CD4-positive, CD25-positive, alpha-beta regulatory T cell (primary cell): ENCODE data around the gene SRSF4. TPM values are rescaled to one million over a fixed set of nuclear protein-coding genes. Genes with fewer than 3 reads are reported as not detected.

Experiments
- ATAC-seq, 2 donors: fragments of 150-1000 bp; cut with Tn5 transposase; one replicate each; pipeline ENCODE4 v1.10.0; 2021; ENCODE audit warnings: low read depth in 2 of 2, moderate number of reproducible peaks in 2 of 2, moderate library complexity in 1 of 2
- DNase-seq, 3 donors: peaks; one replicate each; pipeline versions ENCODE4 v3.0.0 to v3.0.0-alpha.2; 2012 to 2022; ENCODE audit warnings: mixed read lengths in 1 of 3
- H3K27ac ChIP-seq: one replicate; pipeline ENCODE4 v1.7.0; 2013; ENCODE audit warnings: mild to moderate bottlenecking, low read length; ENCODE audit not compliant: insufficient read depth, poor library complexity, severe bottlenecking
- H3K27me3 ChIP-seq: one replicate; pipeline ENCODE4 v1.7.0; 2013; ENCODE audit warnings: low read length; ENCODE audit not compliant: control insufficient read depth, insufficient read depth
- H3K36me3 ChIP-seq: one replicate; pipeline ENCODE4 v1.7.0; 2013; ENCODE audit warnings: mild to moderate bottlenecking, low read length, moderate library complexity; ENCODE audit not compliant: control insufficient read depth, insufficient read depth
- H3K4me1 ChIP-seq: 2 replicates; pipeline ENCODE4 v1.7.0; 2013; ENCODE audit warnings: mild to moderate bottlenecking, low read length; ENCODE audit not compliant: insufficient read depth, control insufficient read depth, poor library complexity, severe bottlenecking
- H3K4me3 ChIP-seq: one replicate; pipeline ENCODE4 v1.7.0; 2013; ENCODE audit warnings: low read depth, mild to moderate bottlenecking, low read length, moderate library complexity
- H3K9me3 ChIP-seq, 2 experiments: 1 replicate in 1 of 2; 2 replicates in 1 of 2; pipeline ENCODE4 v1.7.0; 2013; ENCODE audit warnings: low read length in 2 of 2, mild to moderate bottlenecking in 1 of 2, moderate library complexity in 1 of 2; ENCODE audit not compliant: control insufficient read depth in 2 of 2
- H3K27ac Mint-ChIP-seq, 3 donors: one replicate each; pipeline ENCODE4 v1.8.0; 2020 to 2022; ENCODE audit warnings: mild to moderate bottlenecking in 3 of 3, mixed read lengths in 3 of 3, moderate library complexity in 2 of 3
- H3K27me3 Mint-ChIP-seq: one replicate; pipeline ENCODE4 v1.8.0; 2022; ENCODE audit warnings: mild to moderate bottlenecking, mixed read lengths
- H3K36me3 Mint-ChIP-seq: one replicate; pipeline ENCODE4 v1.8.0; 2020; ENCODE audit warnings: mixed read lengths
- H3K4me1 Mint-ChIP-seq, 4 donors: one replicate each; pipeline ENCODE4 v1.8.0; 2020 to 2022; ENCODE audit warnings: mixed read lengths in 4 of 4, mild to moderate bottlenecking in 1 of 4
- H3K4me3 Mint-ChIP-seq, 4 donors: one replicate each; pipeline ENCODE4 v1.8.0; 2020 to 2022; ENCODE audit warnings: mild to moderate bottlenecking in 4 of 4, mixed read lengths in 4 of 4, moderate library complexity in 3 of 4
- H3K9me3 Mint-ChIP-seq, 7 donors: one replicate each; pipeline ENCODE4 v1.8.0; 2020 to 2022; ENCODE audit warnings: mixed read lengths in 7 of 7, mild to moderate bottlenecking in 3 of 7, moderate library complexity in 2 of 7
- polyA plus RNA-seq, 4 donors: library from polyadenylated mRNA; unstranded; fragments of 300-500 nt; fragmentation: Illumina TruSeq; gene quantifications; one replicate each; pipeline ENCODE4 v1.2.3, GENCODE V29; 2021
- total RNA-seq: library from RNA; stranded (reverse); gene quantifications from one replicate; pipeline ENCODE4 v1.2.3, GENCODE V29; 2022

The SRSF4 gene
- total and polyA plus RNA-seq, 5 donors from 2014 or later, result 87.2 to 108 (median 94.0) TPM

DNA sequence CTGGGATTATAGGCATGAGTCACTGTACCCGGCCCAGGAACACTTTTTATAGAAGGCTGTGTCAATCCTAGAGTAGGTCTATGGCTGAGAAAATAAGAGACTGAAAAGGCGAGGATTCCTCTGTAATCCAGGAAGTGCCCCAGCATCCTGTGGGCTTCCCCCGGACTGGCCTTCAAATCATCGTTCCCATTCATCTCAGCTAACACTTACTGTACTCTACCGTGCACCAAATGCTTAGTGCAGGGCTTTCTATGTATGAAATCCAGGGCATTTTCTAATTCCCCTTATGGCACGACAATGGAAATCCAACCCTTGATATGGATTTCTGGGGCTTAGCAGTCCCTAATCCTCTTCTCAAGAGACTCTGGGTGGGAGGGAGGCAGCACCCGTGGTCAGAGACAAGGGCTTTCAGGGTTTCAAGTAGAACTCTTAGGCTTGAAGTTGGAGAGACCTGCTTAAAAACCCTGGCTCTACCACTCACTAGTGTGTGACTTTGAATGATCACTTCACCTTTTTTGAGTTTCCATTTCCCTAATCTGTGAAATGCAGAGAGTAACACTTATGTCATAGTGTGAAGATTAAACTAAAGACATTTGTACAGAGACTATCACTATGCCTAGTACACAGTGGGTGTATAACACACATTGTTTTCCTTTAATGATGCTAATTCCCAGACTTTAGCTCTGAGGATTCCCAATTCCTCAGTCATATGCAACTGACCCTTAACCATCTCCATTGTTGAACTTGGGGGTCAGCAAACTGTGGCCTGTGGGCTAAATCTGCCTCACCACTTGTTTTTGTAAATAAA, 28.8 kb upstream of the SRSF4 start:
- no peak overlapping the region for H3K27ac Mint-ChIP-seq
- no peak overlapping the region for H3K27ac ChIP-seq
- ATAC-seq (no peak), DNase-seq (no peak)
- no peaks in the 10 kb centered on the region for H3K27me3 Mint-ChIP-seq
- H3K4me1 Mint-ChIP-seq, result peaks cover 0 to 5% (median 0%) of the 10 kb centered on the region in 4 donors
- H3K36me3 Mint-ChIP-seq, result peaks cover 36% of the 10 kb centered on the region
- H3K9me3 ChIP-seq, result no peaks in the 10 kb centered on the region
- no peaks in the 10 kb centered on the region for H3K4me1 ChIP-seq
- H3K4me3 Mint-ChIP-seq, result no peak overlapping the region
- H3K36me3 ChIP-seq, result peaks cover 12% of the 10 kb centered on the region
- H3K27me3 ChIP-seq, result no peaks in the 10 kb centered on the region
- no peaks in the 10 kb centered on the region for H3K9me3 Mint-ChIP-seq
- H3K4me3 ChIP-seq, result no peak overlapping the region

DNA sequence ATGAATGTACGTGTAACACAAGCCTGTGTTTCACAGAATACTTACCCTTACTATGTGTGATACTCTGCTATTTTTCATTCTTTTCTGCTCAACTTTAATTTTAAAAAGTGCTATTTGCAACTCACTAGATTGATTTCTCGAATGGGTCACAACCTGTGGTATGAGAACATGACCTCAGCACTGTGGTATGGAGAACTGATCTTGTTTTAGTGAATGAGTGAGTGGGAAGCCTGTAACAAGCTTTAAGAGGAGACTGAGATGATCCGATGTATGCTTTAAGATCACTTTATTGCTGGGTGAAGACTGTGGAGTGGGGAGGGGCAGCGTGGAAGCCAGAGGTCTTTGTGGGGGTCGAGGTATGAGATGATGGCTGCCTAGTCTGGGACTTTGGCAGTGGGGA, 27.5 kb upstream of the SRSF4 start:
- Histone ChIP-seq H3K27me3 (no peaks in the 10 kb centered on the region), H3K27ac (no peak overlapping the region), H3K4me3 (no peak overlapping the region), H3K9me3 (no peaks in the 10 kb centered on the region), H3K4me1 (no peaks in the 10 kb centered on the region), H3K36me3 (peaks cover 16% of the 10 kb centered on the region)
- H3K36me3 Mint-ChIP-seq, result peaks cover 36% of the 10 kb centered on the region
- H3K4me3 Mint-ChIP-seq, result no peak overlapping the region
- no peaks in the 10 kb centered on the region for H3K27me3 Mint-ChIP-seq
- DNase-seq (no peak), ATAC-seq (no peak)
- peaks cover 0 to 5% (median 0%) of the 10 kb centered on the region in 4 donors for H3K4me1 Mint-ChIP-seq
- no peaks in the 10 kb centered on the region for H3K9me3 Mint-ChIP-seq
- H3K27ac Mint-ChIP-seq, result peak overlapping the region in 2 of 3 donors; percentile 17 to 73

DNA sequence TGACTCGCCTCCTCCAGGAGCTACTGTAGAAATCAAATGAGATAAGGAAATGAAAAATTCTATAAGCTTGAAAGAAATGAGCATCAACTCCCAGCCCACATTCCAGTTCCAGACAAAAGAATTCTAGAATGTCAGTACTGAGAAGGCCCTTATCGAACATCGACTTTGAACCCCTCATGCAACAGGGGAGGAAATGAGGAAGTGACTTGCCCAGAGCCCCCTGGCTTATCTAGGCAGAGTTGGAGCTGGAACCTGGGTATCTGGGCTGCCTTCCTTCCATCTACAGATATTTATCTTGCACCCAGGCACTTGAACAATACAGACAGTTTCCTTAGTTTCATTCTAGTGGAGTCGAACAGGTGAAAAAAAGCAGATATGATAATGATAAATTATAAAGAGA, 26.7 kb upstream of the SRSF4 start:
- Histone ChIP-seq H3K27ac (no peak overlapping the region), H3K36me3 (peaks cover 16% of the 10 kb centered on the region), H3K4me3 (no peak overlapping the region), H3K9me3 (no peaks in the 10 kb centered on the region), H3K27me3 (no peaks in the 10 kb centered on the region), H3K4me1 (no peaks in the 10 kb centered on the region)
- peaks cover 33% of the 10 kb centered on the region for H3K36me3 Mint-ChIP-seq
- ATAC-seq, result no peak
- H3K27ac Mint-ChIP-seq, result peak overlapping the region in 1 of 3 donors; percentile 73
- H3K4me1 Mint-ChIP-seq, result peaks cover 0 to 5% (median 0%) of the 10 kb centered on the region in 4 donors
- H3K4me3 Mint-ChIP-seq, result no peak overlapping the region
- H3K9me3 Mint-ChIP-seq, result no peaks in the 10 kb centered on the region
- H3K27me3 Mint-ChIP-seq, result no peaks in the 10 kb centered on the region
- no peak for DNase-seq

DNA sequence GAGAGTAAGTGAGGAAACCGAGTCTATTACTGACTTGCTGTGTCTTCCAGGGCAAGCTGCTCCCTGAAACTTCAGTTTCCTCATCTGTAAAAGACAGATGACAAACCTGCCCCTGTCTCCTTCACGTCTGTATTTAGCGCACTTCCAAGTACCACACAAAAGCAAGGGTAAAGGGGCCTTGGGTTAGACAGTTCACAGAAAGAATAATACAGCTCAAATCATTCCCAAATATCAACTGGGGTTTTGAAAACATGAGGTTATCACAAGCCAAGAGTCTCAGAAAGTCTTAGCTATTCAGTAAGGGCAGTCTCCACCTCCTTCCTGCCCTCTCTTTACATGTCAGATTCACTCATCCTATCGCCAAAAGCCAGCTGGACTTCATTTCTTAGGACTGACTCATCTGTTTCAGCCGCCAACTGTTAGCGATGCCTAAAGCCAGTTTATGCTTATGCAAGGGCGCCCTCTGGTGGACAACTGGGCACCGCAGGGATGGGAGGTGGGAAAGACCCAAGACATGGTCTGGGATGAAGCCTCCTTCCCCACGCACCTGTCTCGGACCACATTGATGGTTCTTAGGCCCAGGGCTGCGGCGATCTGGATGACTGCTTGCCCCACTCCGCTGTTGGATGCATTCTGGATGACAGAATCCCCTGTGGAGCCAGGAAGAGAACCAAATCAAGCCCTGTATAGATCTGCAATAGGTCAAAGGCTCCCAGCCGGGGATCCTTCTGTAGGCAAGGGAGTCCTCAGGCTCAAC, 21.1 kb upstream of the SRSF4 start:
- ATAC-seq (peak; percentile 83 to 89), DNase-seq (peak; percentile 76 to 81 (median 77))
- Histone ChIP-seq H3K27me3 (no peaks in the 10 kb centered on the region), H3K4me3 (no peak overlapping the region), H3K9me3 (no peaks in the 10 kb centered on the region), H3K36me3 (peaks cover 13% of the 10 kb centered on the region), H3K4me1 (no peaks in the 10 kb centered on the region), H3K27ac (no peak overlapping the region)
- Mint-ChIP-seq H3K4me3 (no peak overlapping the region), H3K27me3 (no peaks in the 10 kb centered on the region), H3K9me3 (no peaks in the 10 kb centered on the region), H3K4me1 (peaks cover 0 to 5% (median 2%) of the 10 kb centered on the region in 4 donors), H3K36me3 (peaks cover 16% of the 10 kb centered on the region), H3K27ac (no peak overlapping the region)

DNA sequence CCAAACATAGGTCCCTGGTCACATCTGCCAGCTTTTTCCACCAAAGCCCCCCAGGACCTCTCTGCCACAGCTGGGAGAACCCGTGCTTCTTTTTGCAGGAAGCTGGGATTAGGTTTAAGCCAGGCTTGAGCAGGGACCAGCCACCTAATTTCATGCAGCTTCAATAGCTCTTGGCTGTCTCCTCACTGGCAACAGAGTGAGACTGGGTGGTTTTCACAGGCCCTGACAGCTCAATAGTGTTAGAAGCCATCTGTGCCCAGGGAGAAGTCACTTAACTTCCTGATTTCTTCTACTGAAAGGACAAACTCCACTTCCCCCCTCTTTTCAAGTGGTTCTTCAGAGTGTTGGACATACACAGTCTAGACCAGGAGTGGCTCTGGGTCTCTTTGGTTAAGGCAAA, 20.4 kb upstream of the SRSF4 start:
- H3K4me3 Mint-ChIP-seq, result no peak overlapping the region
- DNase-seq (no peak), ATAC-seq (no peak)
- H3K27me3 Mint-ChIP-seq, result no peaks in the 10 kb centered on the region
- no peaks in the 10 kb centered on the region for H3K9me3 Mint-ChIP-seq
- H3K4me1 ChIP-seq, result no peaks in the 10 kb centered on the region
- H3K9me3 ChIP-seq, result no peaks in the 10 kb centered on the region
- peaks cover 16% of the 10 kb centered on the region for H3K36me3 Mint-ChIP-seq
- H3K4me1 Mint-ChIP-seq, result peaks cover 0 to 5% (median 3%) of the 10 kb centered on the region in 4 donors
- no peaks in the 10 kb centered on the region for H3K27me3 ChIP-seq
- H3K4me3 ChIP-seq, result no peak overlapping the region
- H3K27ac Mint-ChIP-seq, result no peak overlapping the region
- no peak overlapping the region for H3K27ac ChIP-seq
- peaks cover 13% of the 10 kb centered on the region for H3K36me3 ChIP-seq

DNA sequence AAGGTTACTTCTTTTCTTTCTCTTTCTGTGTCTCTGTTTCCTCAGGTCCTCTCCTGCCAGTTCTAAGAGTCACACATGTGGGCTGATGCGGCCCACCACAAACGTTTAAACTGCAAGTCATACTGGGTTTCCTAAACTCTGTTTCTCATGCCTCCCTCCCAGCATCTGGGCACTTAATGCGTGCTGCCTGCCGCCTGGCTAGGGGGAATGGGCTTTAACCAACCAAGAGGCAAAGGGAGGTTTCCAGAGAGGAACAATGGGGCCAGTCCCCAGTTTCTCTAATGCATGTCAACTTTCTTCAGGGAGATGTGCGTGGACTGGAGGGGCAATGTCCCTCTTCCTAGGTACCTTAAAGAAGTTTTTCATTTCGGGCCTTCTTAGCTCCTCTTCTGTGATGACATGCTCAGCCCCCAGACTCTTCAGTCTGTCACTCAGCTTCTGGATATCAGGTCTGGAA, 19.9 kb upstream of the SRSF4 start:
- no peaks in the 10 kb centered on the region for H3K9me3 Mint-ChIP-seq
- DNase-seq, result no peak
- peaks cover 16% of the 10 kb centered on the region for H3K36me3 Mint-ChIP-seq
- H3K4me1 Mint-ChIP-seq, result peaks cover 0 to 5% (median 3%) of the 10 kb centered on the region in 4 donors
- Histone ChIP-seq H3K36me3 (peaks cover 13% of the 10 kb centered on the region), H3K27me3 (no peaks in the 10 kb centered on the region), H3K9me3 (no peaks in the 10 kb centered on the region), H3K4me3 (no peak overlapping the region), H3K4me1 (no peaks in the 10 kb centered on the region), H3K27ac (no peak overlapping the region)
- H3K4me3 Mint-ChIP-seq, result no peak overlapping the region
- no peaks in the 10 kb centered on the region for H3K27me3 Mint-ChIP-seq
- no peak overlapping the region for H3K27ac Mint-ChIP-seq
- ATAC-seq, result no peak

DNA sequence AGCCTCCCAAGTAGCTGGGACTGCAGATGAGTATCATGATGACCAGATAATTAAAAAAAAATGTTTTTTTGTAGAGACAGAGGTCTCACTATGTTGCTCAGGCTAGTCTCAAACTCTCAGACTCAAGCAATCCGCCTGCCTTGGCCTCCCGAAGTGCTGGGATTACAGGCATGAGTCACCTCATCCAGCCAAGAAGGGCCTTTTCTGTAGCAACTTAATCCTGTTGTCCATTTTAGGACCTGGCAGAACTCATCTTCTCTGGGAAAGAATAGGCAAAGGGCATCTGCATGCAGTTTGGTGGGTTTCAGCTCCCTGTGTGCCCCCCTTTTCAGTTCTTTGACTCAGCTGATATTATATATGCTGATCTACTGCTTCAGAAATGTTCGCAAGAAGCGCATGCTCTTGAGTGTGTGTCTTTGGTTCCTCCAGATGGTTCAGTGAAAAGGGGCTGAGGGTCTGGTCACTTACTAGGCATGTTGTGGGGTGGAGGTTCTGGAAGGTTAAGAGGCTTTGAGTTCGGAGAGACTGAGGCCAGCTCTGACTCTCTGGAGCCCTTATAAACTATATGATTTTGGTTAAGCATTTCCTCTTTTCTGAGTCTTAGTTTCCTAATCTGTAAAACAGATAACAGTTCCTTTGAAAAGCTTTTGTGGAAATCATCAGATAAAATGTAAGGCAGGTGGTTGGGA, 19.4 kb upstream of the SRSF4 start:
- no peaks in the 10 kb centered on the region for H3K4me1 ChIP-seq
- peaks cover 13% of the 10 kb centered on the region for H3K36me3 ChIP-seq
- Mint-ChIP-seq H3K4me1 (peaks cover 0 to 5% (median 3%) of the 10 kb centered on the region in 4 donors), H3K27me3 (no peaks in the 10 kb centered on the region), H3K4me3 (no peak overlapping the region), H3K36me3 (peaks cover 12% of the 10 kb centered on the region), H3K27ac (no peak overlapping the region), H3K9me3 (no peaks in the 10 kb centered on the region)
- H3K9me3 ChIP-seq, result no peaks in the 10 kb centered on the region
- H3K27me3 ChIP-seq, result no peaks in the 10 kb centered on the region
- H3K27ac ChIP-seq, result no peak overlapping the region
- DNase-seq, result no peak
- H3K4me3 ChIP-seq, result no peak overlapping the region
- ATAC-seq, result no peak
